H1 (cell line): ENCODE measurements around the gene RAB30. TPM values are rescaled to one million over a fixed set of nuclear protein-coding genes. Genes with fewer than 3 reads are reported as not detected.

Experiments
- CTCF ChIA-PET: fragments of 300-600 bp; sonication (Branson Sonifier 250); formaldehyde crosslinking; loops from one replicate; lab custom pipeline; 2021; ENCODE audit not compliant: partially characterized antibody; lab: Charles Lee
- POLR2A ChIA-PET: fragments of 300-600 bp; sonication (Branson Sonifier 250); formaldehyde crosslinking; loops from one replicate; lab custom pipeline; 2021; ENCODE audit warnings: inconsistent platforms; ENCODE audit not compliant: partially characterized antibody; lab: Charles Lee
- DNase-seq, 2 experiments: peaks; one replicate each; pipeline versions ENCODE4 v3.0.0 to v3.0.0-alpha.2; 2010 to 2022; ENCODE audit warnings: low spot score in 2 of 2, low read depth in 1 of 2, mixed read lengths in 1 of 2
- FAIRE-seq: peaks from 2 replicates; lab custom pipeline; 2011; peaks lifted over from hg19 to GRCh38; lab: Jason Lieb, UNC
- H2AFZ ChIP-seq: 2 replicates; pipeline ENCODE4 v1.8.1; 2012; ENCODE audit warnings: low read length, inconsistent platforms
- H2AK5ac ChIP-seq: 2 replicates; pipeline ENCODE4 v1.6.1; 2013; ENCODE audit warnings: low read depth, low read length
- H2BK120ac ChIP-seq: replicated peaks from 2 replicates; pipeline ENCODE3; 2013; ENCODE audit warnings: low read depth, low read length, inconsistent platforms
- H2BK12ac ChIP-seq: 2 replicates; pipeline ENCODE4 v1.6.1; 2013; ENCODE audit warnings: low read depth, low read length
- H2BK15ac ChIP-seq: 2 replicates; pipeline ENCODE4 v1.6.1; 2013; ENCODE audit warnings: low read length
- H2BK20ac ChIP-seq: 2 replicates; pipeline ENCODE4 v1.6.1; 2013; ENCODE audit warnings: low read length
- H2BK5ac ChIP-seq: 2 replicates; pipeline ENCODE4 v1.6.1; 2013; ENCODE audit warnings: low read depth, low read length
- H3K14ac ChIP-seq: 2 replicates; pipeline ENCODE4 v1.6.1; 2013; ENCODE audit warnings: inconsistent platforms; ENCODE audit not compliant: insufficient read length
- H3K18ac ChIP-seq: 2 replicates; pipeline ENCODE4 v1.6.1; 2013; ENCODE audit warnings: low read length; ENCODE audit errors: extremely low read depth
- H3K23ac ChIP-seq: 2 replicates; pipeline ENCODE4 v1.6.1; 2013; ENCODE audit warnings: inconsistent platforms; ENCODE audit not compliant: insufficient read length
- H3K23me2 ChIP-seq: 2 replicates; pipeline ENCODE4 v1.6.1; 2013; ENCODE audit warnings: low read depth, low read length
- H3K27ac ChIP-seq: 2 replicates; pipeline ENCODE4 v1.6.1; 2011; ENCODE audit warnings: low read depth, low read length, inconsistent platforms
- H3K27me3 ChIP-seq, 4 experiments: replicated peaks in 1 of 4; 1 replicate in 1 of 4; 2 replicates in 3 of 4; pipeline versions ENCODE4 v1.6.1 to v1.8.1; 2011 to 2013; ENCODE audit warnings: low read length in 3 of 4, mild to moderate bottlenecking in 3 of 4, inconsistent platforms in 2 of 4, mixed read lengths in 2 of 4, moderate library complexity in 1 of 4; ENCODE audit not compliant: control insufficient read depth in 3 of 4, insufficient read depth in 3 of 4; ENCODE audit errors: extremely low read depth in 1 of 4
- H3K36me3 ChIP-seq, 4 experiments: 2 replicates each; pipeline versions ENCODE4 v1.6.1 to v1.8.1; 2011 to 2013; ENCODE audit warnings: mild to moderate bottlenecking in 4 of 4, low read length in 3 of 4, moderate library complexity in 2 of 4, control low read depth in 1 of 4, inconsistent platforms in 1 of 4; ENCODE audit not compliant: insufficient read depth in 4 of 4, control insufficient read depth in 2 of 4
- H3K4ac ChIP-seq: replicated peaks from 2 replicates; pipeline ENCODE3; 2013; ENCODE audit warnings: low read length, low read depth, mixed read lengths, inconsistent platforms; ENCODE audit not compliant: insufficient read length
- H3K4me1 ChIP-seq, 4 experiments: replicated peaks in 1 of 4; 1 replicate in 1 of 4; 2 replicates in 3 of 4; pipeline versions ENCODE4 v1.6.1 to v1.8.1; 2011 to 2013; ENCODE audit warnings: low read length in 3 of 4, inconsistent platforms in 2 of 4, mixed read lengths in 1 of 4; ENCODE audit not compliant: insufficient read depth in 4 of 4, control insufficient read depth in 3 of 4
- H3K4me2 ChIP-seq, 2 experiments: 2 replicates each; pipeline versions ENCODE4 v1.6.1 to v1.8.1; 2011 to 2013; ENCODE audit warnings: low read depth in 2 of 2, low read length in 2 of 2, control low read depth in 1 of 2, inconsistent platforms in 1 of 2, mild to moderate bottlenecking in 1 of 2; ENCODE audit not compliant: insufficient read depth in 1 of 2
- H3K4me3 ChIP-seq, 4 experiments: fragments of 200-600, 300-600 bp in 1 of 4; sonication (generic), shearing (Covaris generic), sonication (Bioruptor Twin) in 1 of 4; 2 replicates each; pipeline versions ENCODE4 v1.5.1 to v1.8.1; 2011 to 2016; ENCODE audit warnings: low read length in 4 of 4, low read depth in 3 of 4, control low read depth in 2 of 4, inconsistent platforms in 2 of 4, mild to moderate bottlenecking in 2 of 4, mixed read lengths in 1 of 4, moderate library complexity in 1 of 4; ENCODE audit not compliant: insufficient read depth in 2 of 4; ENCODE audit errors: extremely low read depth in 1 of 4
- H3K56ac ChIP-seq: replicated peaks from 2 replicates; pipeline ENCODE3; 2013; ENCODE audit warnings: low read depth, mild to moderate bottlenecking, mixed read lengths, low read length, inconsistent platforms; ENCODE audit not compliant: insufficient read length
- H3K79me1 ChIP-seq: 2 replicates; pipeline ENCODE4 v1.6.1; 2013; ENCODE audit warnings: low read depth, low read length, control low read depth
- H3K79me2 ChIP-seq, 2 experiments: 2 replicates each; pipeline versions ENCODE4 v1.6.1 to v1.8.1; 2012 to 2013; ENCODE audit warnings: low read length in 2 of 2, mild to moderate bottlenecking in 2 of 2, inconsistent platforms in 1 of 2; ENCODE audit not compliant: insufficient read depth in 2 of 2, control insufficient read depth in 1 of 2
- H3K9ac ChIP-seq, 4 experiments: replicated peaks in 1 of 4; 1 replicate in 1 of 4; 2 replicates in 3 of 4; pipeline versions ENCODE4 v1.6.1 to v1.8.1; 2011 to 2013; ENCODE audit warnings: low read depth in 3 of 4, low read length in 3 of 4, control low read depth in 2 of 4, mild to moderate bottlenecking in 2 of 4, moderate library complexity in 2 of 4, inconsistent platforms in 1 of 4; ENCODE audit errors: extremely low read depth in 1 of 4
- H3K9me3 ChIP-seq, 2 experiments: 2 replicates each; pipeline versions ENCODE4 v1.6.1 to v1.8.1; 2012 to 2013; ENCODE audit warnings: mild to moderate bottlenecking in 2 of 2, moderate library complexity in 2 of 2, control low read depth in 1 of 2, inconsistent platforms in 1 of 2, low read depth in 1 of 2, low read length in 1 of 2, mixed read lengths in 1 of 2; ENCODE audit not compliant: insufficient read depth in 2 of 2
- H4K20me1 ChIP-seq, 2 experiments: replicated peaks in 1 of 2; 2 replicates each; pipeline versions ENCODE3 to v1.8.1; 2011 to 2013; ENCODE audit warnings: inconsistent platforms in 2 of 2, low read length in 2 of 2, mild to moderate bottlenecking in 1 of 2; ENCODE audit not compliant: insufficient read depth in 2 of 2, control insufficient read depth in 1 of 2
- H4K5ac ChIP-seq: 2 replicates; pipeline ENCODE4 v1.6.1; 2013; ENCODE audit warnings: low read length, low read depth, mixed read lengths, inconsistent platforms; ENCODE audit not compliant: insufficient read length
- H4K8ac ChIP-seq: 2 replicates; pipeline ENCODE4 v1.8.0; 2013; ENCODE audit warnings: mild to moderate bottlenecking, moderate library complexity, low read length, inconsistent platforms; ENCODE audit not compliant: insufficient read depth; ENCODE audit errors: extremely low read depth
- H4K91ac ChIP-seq: replicated peaks from 2 replicates; pipeline ENCODE3; 2013; ENCODE audit warnings: low read length, mixed read lengths, inconsistent platforms; ENCODE audit not compliant: insufficient read length
- ATF2 ChIP-seq: IDR thresholded peaks from 2 replicates; pipeline ENCODE4 v1.6.1; 2012; ENCODE audit warnings: low read length, inconsistent platforms
- BRCA1 ChIP-seq: IDR thresholded peaks from 2 replicates; pipeline ENCODE4 v1.6.1; 2012; ENCODE audit warnings: low read depth, low read length, improper control_type of control experiment
- CEBPB ChIP-seq: IDR thresholded peaks from 2 replicates; pipeline ENCODE4 v1.6.1; 2012; ENCODE audit warnings: low read depth, low read length
- HDAC2 ChIP-seq, 2 experiments: fragments of 300-600 bp in 1 of 2; sonication (generic) in 1 of 2; IDR thresholded peaks; 2 replicates each; pipeline ENCODE4 v1.6.1; 2011 to 2012; ENCODE audit warnings: low read depth in 2 of 2, low read length in 2 of 2, mild to moderate bottlenecking in 2 of 2, moderate library complexity in 2 of 2, borderline replicate concordance in 1 of 2, inconsistent platforms in 1 of 2
- JUND ChIP-seq: IDR thresholded peaks from 2 replicates; pipeline ENCODE4 v1.6.1; 2011; ENCODE audit warnings: mild to moderate bottlenecking, improper control_type of control experiment, low read length
- KDM1A ChIP-seq: fragments of 200-600, 300-600 bp; sonication (generic); IDR thresholded peaks from 2 replicates; pipeline ENCODE4 v1.7.1; 2016; ENCODE audit warnings: mild to moderate bottlenecking, low read length, borderline replicate concordance
- KDM4A ChIP-seq: IDR thresholded peaks from one replicate; pipeline ENCODE4 v1.7.1; 2012; ENCODE audit warnings: low read depth, mild to moderate bottlenecking, moderate library complexity, low read length, inconsistent platforms; ENCODE audit not compliant: severe bottlenecking
- MAX ChIP-seq: IDR thresholded peaks from 2 replicates; pipeline ENCODE4 v1.6.1; 2012; ENCODE audit warnings: inconsistent platforms
- POLR2AphosphoS5 ChIP-seq: IDR thresholded peaks from 2 replicates; pipeline ENCODE4 v1.6.1; 2011; ENCODE audit warnings: low read depth, low read length
- RNF2 ChIP-seq: fragments of 200-900, 300-1000 bp; sonication (generic); IDR thresholded peaks from 2 replicates; pipeline ENCODE4 v1.7.1; 2016; ENCODE audit warnings: borderline replicate concordance, low read depth, mild to moderate bottlenecking, antibody characterized with exemption, low read length; ENCODE audit not compliant: poor library complexity, severe bottlenecking; ENCODE audit errors: missing control alignments
- SIN3A ChIP-seq, 2 experiments: IDR thresholded peaks in 1 of 2; conservative IDR thresholded peaks in 1 of 2; 2 replicates each; pipeline ENCODE4 v1.6.1; 2011 to 2012; ENCODE audit warnings: low read length in 2 of 2, improper control_type of control experiment in 1 of 2, low read depth in 1 of 2, mild to moderate bottlenecking in 1 of 2
- TAF7 ChIP-seq: optimal IDR thresholded peaks from 2 replicates; pipeline ENCODE3; 2011; ENCODE audit warnings: low read depth, mild to moderate bottlenecking, inconsistent platforms, low read length, moderate library complexity, borderline replicate concordance
- WGBS, 2 experiments: shearing (Covaris generic) in 1 of 2; methylation state at CpG; one replicate each; pipeline versions ENCODE4 v1.1.6 to v1.1.7; 2013 to 2015; ENCODE audit warnings: low lambda C conversion rate in 2 of 2, mixed read lengths in 2 of 2, inconsistent platforms in 1 of 2, low coverage in 1 of 2, missing lambda C conversion rate in 1 of 2; ENCODE audit not compliant: insufficient replicate concordance in 2 of 2, insufficient coverage in 1 of 2, insufficient read length in 1 of 2; ENCODE audit errors: extremely low coverage in 1 of 2, missing lambda C conversion rate in 1 of 2; 5-methylcytosine and 5-hydroxymethylcytosine counted together
- polyA plus RNA-seq, 7 experiments: library from polyadenylated mRNA; depleted of rRNA in 3 of 7; stranded (reverse) in 5 of 7; unstranded in 2 of 7; fragments of >200 nt in 5 of 7; fragments of 200-250 nt in 2 of 7; gene quantifications; 1 replicate in 5 of 7; 2 replicates in 1 of 7; 4 replicates in 1 of 7; pipeline versions ENCODE4 v1.2.1 to v1.2.3, GENCODE V29; 2011 to 2013; ENCODE audit warnings: missing spikeins in 2 of 7, mixed read lengths in 2 of 7
- total RNA-seq: library from RNA; stranded (reverse); fragmentation: NEBNext Ultra II Directional; extraction: Animal tissue kit (Norgen Biotek cat#: 25700); gene quantifications from 2 replicates; pipeline ENCODE4 v1.2.1, GENCODE V29; 2021

The RAB30 gene
- total and polyA plus RNA-seq, 2 of the 8 experiments (the other 6 are each of a cell fraction or from before 2014, with no cell fraction given): 1.6 to 11.7 TPM

GRCh38 chr11:82960779-82961143 is 110.9 kb downstream of the RAB30 start:
- no peak overlapping the region for H4K5ac ChIP-seq
- no peak overlapping the region for H2AK5ac ChIP-seq
- no peaks in the 10 kb centered on the region for H3K79me2 ChIP-seq
- FAIRE-seq (no peak), DNase-seq (no peak)
- 92% methylated on average over 2 of the region's 2 CpGs; no CpG with 5 or more reads in 1 of the 2 experiments for WGBS, 2 experiments
- POLR2A ChIA-PET: no interaction called here
- no peak overlapping the region for H2BK120ac ChIP-seq
- H2BK15ac ChIP-seq: no peak overlapping the region
- H3K14ac ChIP-seq: no peak overlapping the region
- H3K4me3 ChIP-seq: no peak overlapping the region
- H3K79me1 ChIP-seq: no peaks in the 10 kb centered on the region
- no peak overlapping the region for H4K91ac ChIP-seq
- no peak overlapping the region for H3K4me2 ChIP-seq
- H3K4me1 ChIP-seq: peaks cover 0 to under 1% (median 0%) of the 10 kb centered on the region in 4 experiments; a peak in 2 of 7 replicates
- CTCF ChIA-PET: interaction anchor here (1.3 kb wide), 1 partner anchor 9 kb away, joined by 3 read pairs; no protein-coding TSS in a partner anchor
- no peak overlapping the region for H3K23ac ChIP-seq
- no peaks in the 10 kb centered on the region for H3K36me3 ChIP-seq
- H3K4ac ChIP-seq: no peak overlapping the region
- H3K18ac ChIP-seq: no peak overlapping the region
- no peak overlapping the region for H3K56ac ChIP-seq
- H2BK20ac ChIP-seq: no peak overlapping the region
- no peak overlapping the region for H3K27ac ChIP-seq
- no peaks in the 10 kb centered on the region for H3K27me3 ChIP-seq
- no peak overlapping the region for H4K8ac ChIP-seq
- no peak overlapping the region for H2AFZ ChIP-seq
- H3K9ac ChIP-seq: no peak overlapping the region
- no peak overlapping the region for H2BK12ac ChIP-seq
- H3K23me2 ChIP-seq: no peaks in the 10 kb centered on the region
- no peaks in the 10 kb centered on the region for H3K9me3 ChIP-seq
- no peaks in the 10 kb centered on the region for H4K20me1 ChIP-seq
- no peak overlapping the region for H2BK5ac ChIP-seq
- TF ChIP-seq HDAC2 (IDR thresholded peaks at IDR 0.05; ENCODE audit: borderline replicate concordance in 1 of 2, low read depth in 2 of 2, low read length in 2 of 2) (no peak), TAF7 (no peak), SIN3A (conservative IDR thresholded peaks at IDR 0.05 in 1 of 2, IDR thresholded peaks at IDR 0.05 in 1 of 2; ENCODE audit: low read depth in 1 of 2, low read length in 2 of 2) (no peak), JUND (no peak), POLR2AphosphoS5 (no peak), ATF2 (no peak), MAX (no peak), CEBPB (no peak), RNF2 (no peak), BRCA1 (no peak), KDM1A (no peak), KDM4A (no peak)
